ENCODE results near the gene VAC14. TPM values are rescaled to one million over a fixed set of nuclear protein-coding genes. Genes with fewer than 3 reads are reported as not detected.

VAC14 gene
- total RNA-seq, 1 experiment from 2014 or later = 21.3 TPM

DNA sequence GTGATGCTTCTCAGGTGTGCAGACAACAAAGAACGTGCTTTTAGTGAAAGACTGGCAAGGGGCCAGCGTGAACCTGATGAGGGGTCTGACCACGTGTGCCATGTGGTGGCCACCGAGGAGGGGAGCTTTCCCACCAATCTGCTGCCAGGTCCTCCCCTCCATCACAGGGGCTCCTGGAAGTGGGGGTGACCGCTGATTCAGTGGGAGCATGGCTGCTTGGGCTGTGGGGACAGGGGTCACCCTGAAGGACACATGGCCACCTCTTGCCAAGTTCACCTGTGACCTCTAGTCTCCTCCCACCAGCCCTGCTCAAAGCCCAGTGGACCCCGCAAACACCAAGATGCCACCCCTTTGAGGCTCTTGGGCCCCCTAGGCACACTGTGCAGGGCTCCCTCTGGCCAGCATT lies 77.2 kb downstream of the VAC14 start:
- no peaks in the 10 kb centered on the region for H3K36me3 ChIP-seq
- no peaks in the 10 kb centered on the region for H3K9me3 ChIP-seq (replicated peaks)
- H3K27me3 ChIP-seq = no peaks in the 10 kb centered on the region
- DNase-seq = no peak
- no peak overlapping the region for H3K27ac ChIP-seq
- H3K4me3 ChIP-seq = no peak overlapping the region
- peaks cover 21% of the 10 kb centered on the region for H3K4me1 ChIP-seq

- Histone ChIP-seq H3K36me3 (no peaks in the 10 kb centered on the region), H3K27me3 (no peaks in the 10 kb centered on the region), H3K9me3 (replicated peaks) (no peaks in the 10 kb centered on the region), H3K27ac (no peak overlapping the region), H3K4me3 (no peak overlapping the region), H3K4me1 (peaks cover 19% of the 10 kb centered on the region)
- DNase-seq = no peak
These were observed 79.6 kb downstream of the VAC14 start for GRCh38 chr16:70721202-70721963.

GRCh38 chr16:70720425-70721201 lies 80.3 kb downstream of the VAC14 start:
- Histone ChIP-seq H3K36me3 (no peaks in the 10 kb centered on the region), H3K27ac (no peak overlapping the region), H3K4me3 (no peak overlapping the region), H3K9me3 (replicated peaks) (no peaks in the 10 kb centered on the region), H3K4me1 (peaks cover 20% of the 10 kb centered on the region), H3K27me3 (no peaks in the 10 kb centered on the region)
- no peak for DNase-seq

GRCh38 chr16:70717065-70717464 lies 83.9 kb downstream of the VAC14 start:
- Histone ChIP-seq H3K4me3 (no peak overlapping the region), H3K27ac (no peak overlapping the region), H3K36me3 (no peaks in the 10 kb centered on the region), H3K9me3 (replicated peaks) (no peaks in the 10 kb centered on the region), H3K4me1 (peaks cover 40% of the 10 kb centered on the region), H3K27me3 (no peaks in the 10 kb centered on the region)
- no peak for DNase-seq

GRCh38 chr16:70715860-70716357 lies 85.0 kb downstream of the VAC14 start:
- DNase-seq = no peak
- H3K36me3 ChIP-seq = no peaks in the 10 kb centered on the region
- no peaks in the 10 kb centered on the region for H3K27me3 ChIP-seq
- peaks cover 40% of the 10 kb centered on the region for H3K4me1 ChIP-seq
- H3K4me3 ChIP-seq = peak overlapping the region; percentile 10
- peak overlapping the region; percentile 59 for H3K27ac ChIP-seq
- no peaks in the 10 kb centered on the region for H3K9me3 ChIP-seq (replicated peaks)

- Histone ChIP-seq H3K4me3 (peak overlapping the region; percentile 10), H3K9me3 (replicated peaks) (no peaks in the 10 kb centered on the region), H3K27me3 (no peaks in the 10 kb centered on the region), H3K36me3 (no peaks in the 10 kb centered on the region), H3K27ac (peak overlapping the region; percentile 59), H3K4me1 (peaks cover 40% of the 10 kb centered on the region)
- peak; percentile 79 to 82 for DNase-seq
These were observed 85.7 kb downstream of the VAC14 start for GRCh38 chr16:70715055-70715858.

DNA sequence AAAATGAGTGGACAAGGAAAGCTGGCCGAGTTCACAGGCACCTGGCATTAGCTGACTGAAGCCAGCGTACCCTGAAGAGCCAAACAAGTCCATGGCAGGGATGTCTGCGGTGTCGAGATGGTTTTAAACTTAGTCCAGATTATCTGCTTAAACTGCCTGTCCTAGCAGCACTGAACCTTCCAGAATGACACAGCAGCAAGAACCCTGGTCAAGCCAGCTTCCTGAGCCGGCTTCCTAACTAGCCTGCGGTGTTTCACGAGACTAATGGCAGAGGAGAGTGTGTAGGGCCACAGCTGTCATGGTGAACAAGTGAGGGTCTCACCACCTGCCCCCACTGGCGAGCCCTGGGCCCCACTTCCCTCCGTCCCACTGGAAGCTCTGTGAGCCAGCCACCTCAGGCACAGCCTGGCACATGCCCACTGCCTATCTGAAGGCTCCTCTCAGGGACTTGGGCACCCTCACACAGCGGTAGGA lies 86.3 kb downstream of the VAC14 start:
- Histone ChIP-seq H3K36me3 (no peaks in the 10 kb centered on the region), H3K27me3 (no peaks in the 10 kb centered on the region), H3K9me3 (replicated peaks) (no peaks in the 10 kb centered on the region), H3K4me1 (peaks cover 40% of the 10 kb centered on the region), H3K27ac (peak overlapping the region; percentile 59), H3K4me3 (no peak overlapping the region)
- no peak for DNase-seq

- peaks cover 40% of the 10 kb centered on the region for H3K4me1 ChIP-seq
- H3K27me3 ChIP-seq = no peaks in the 10 kb centered on the region
- H3K9me3 ChIP-seq (replicated peaks) = no peaks in the 10 kb centered on the region
- no peak overlapping the region for H3K4me3 ChIP-seq
- no peaks in the 10 kb centered on the region for H3K36me3 ChIP-seq
- DNase-seq = peak; percentile 50 to 64
- peak overlapping the region; percentile 59 for H3K27ac ChIP-seq
These were observed 87.1 kb downstream of the VAC14 start for GRCh38 chr16:70713824-70714223.

DNA sequence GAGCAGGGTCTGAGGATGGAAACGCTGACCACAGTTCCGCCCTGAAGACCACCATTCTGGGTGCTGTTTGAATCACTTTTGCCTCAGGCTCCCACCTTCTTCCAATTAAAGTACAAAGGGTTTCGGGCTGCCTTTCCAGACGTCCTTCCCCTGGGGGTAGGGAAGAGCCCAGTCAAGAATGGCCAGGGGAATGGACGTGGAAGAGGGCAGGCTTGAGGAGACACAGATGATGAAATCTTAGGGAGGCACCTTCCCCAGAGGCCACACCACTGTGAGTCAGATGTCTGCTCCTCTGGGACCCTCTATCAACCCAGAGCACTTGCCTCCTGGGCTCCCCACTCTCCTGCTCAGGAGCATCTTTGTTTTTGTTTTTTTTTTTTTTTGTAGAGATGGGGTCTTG lies 87.6 kb downstream of the VAC14 start:
- H3K4me3 ChIP-seq = no peak overlapping the region
- H3K27ac ChIP-seq = no peak overlapping the region; the same call in 1 of the 2 replicates
- no peaks in the 10 kb centered on the region for H3K36me3 ChIP-seq
- H3K4me1 ChIP-seq = peaks cover 40% of the 10 kb centered on the region
- no peaks in the 10 kb centered on the region for H3K9me3 ChIP-seq (replicated peaks)
- no peaks in the 10 kb centered on the region for H3K27me3 ChIP-seq
- DNase-seq = no peak

GRCh38 chr16:70712942-70713341 lies 88.0 kb downstream of the VAC14 start:
- no peak overlapping the region for H3K27ac ChIP-seq
- no peaks in the 10 kb centered on the region for H3K9me3 ChIP-seq (replicated peaks)
- no peak for DNase-seq
- H3K27me3 ChIP-seq = no peaks in the 10 kb centered on the region
- peaks cover 40% of the 10 kb centered on the region for H3K4me1 ChIP-seq
- no peaks in the 10 kb centered on the region for H3K36me3 ChIP-seq
- H3K4me3 ChIP-seq = no peak overlapping the region

DNA sequence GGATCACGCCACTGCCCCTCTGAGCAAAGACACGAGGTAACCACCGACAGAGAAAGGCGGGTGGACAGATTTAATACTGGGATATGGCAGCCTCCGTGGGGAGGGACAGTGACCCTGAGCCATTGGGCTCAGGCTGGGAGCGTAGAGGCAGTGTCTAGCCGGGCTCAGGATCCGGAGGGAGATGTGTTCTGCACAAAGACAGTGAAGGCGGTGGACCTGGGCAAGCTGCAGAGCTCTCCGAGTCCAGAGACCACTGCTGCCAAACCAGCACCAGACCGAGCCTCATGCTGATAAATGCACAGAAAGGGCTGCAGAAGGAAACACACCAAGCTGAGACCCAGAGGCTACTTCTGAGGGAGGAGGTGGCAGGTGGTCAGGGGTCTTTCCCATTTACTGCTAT lies 88.6 kb downstream of the VAC14 start:
- Histone ChIP-seq H3K36me3 (no peaks in the 10 kb centered on the region), H3K9me3 (replicated peaks) (no peaks in the 10 kb centered on the region), H3K27ac (no peak overlapping the region), H3K27me3 (no peaks in the 10 kb centered on the region), H3K4me1 (peaks cover 41% of the 10 kb centered on the region), H3K4me3 (no peak overlapping the region)
- DNase-seq = no peak

- Histone ChIP-seq H3K9me3 (replicated peaks) (no peaks in the 10 kb centered on the region), H3K4me3 (no peak overlapping the region), H3K27ac (no peak overlapping the region), H3K27me3 (no peaks in the 10 kb centered on the region), H3K4me1 (peaks cover 43% of the 10 kb centered on the region), H3K36me3 (no peaks in the 10 kb centered on the region)
- DNase-seq = no peak
These were observed 89.5 kb downstream of the VAC14 start for GRCh38 chr16:70711211-70712031.

GRCh38 chr16:70710422-70711210 lies 90.3 kb downstream of the VAC14 start:
- H3K27ac ChIP-seq = no peak overlapping the region
- peaks cover 35% of the 10 kb centered on the region for H3K4me1 ChIP-seq

More at GRCh38 chr16:70710422-70711210, 90.3 kb downstream of the VAC14 start:
- no peak overlapping the region for H3K4me3 ChIP-seq
- H3K36me3 ChIP-seq = no peaks in the 10 kb centered on the region
- no peaks in the 10 kb centered on the region for H3K9me3 ChIP-seq (replicated peaks)
- DNase-seq = no peak
- no peaks in the 10 kb centered on the region for H3K27me3 ChIP-seq
